Caco-2 (cell line): ENCODE measurements around the gene SRGAP2B. TPM values are rescaled to one million over a fixed set of nuclear protein-coding genes. Genes with fewer than 3 reads are reported as not detected.
"Not testable (repeated sequence)": the region's sequence is repeated elsewhere in the genome, so short reads cannot be mapped to it uniquely, and the experiment has no call there.

Experiments used
- BruUV-seq: library from RNA; stranded (reverse); fragments of 400-500 nt; replicated peaks from 2 replicates; lab custom pipeline; 2021; lab: Mats Ljungman, UMichigan
- CTCF ChIA-PET: fragments of 300-600 bp; sonication (Branson Sonifier 250); formaldehyde crosslinking; loops from one replicate; lab custom pipeline; 2022; ENCODE audit warnings: antibody characterized with exemption; lab: Charles Lee
- POLR2A ChIA-PET: fragments of 300-600 bp; sonication (Branson Sonifier 250); formaldehyde crosslinking; loops from one replicate; lab custom pipeline; 2022; ENCODE audit warnings: antibody characterized with exemption; lab: Charles Lee
- DNase-seq, 2 experiments: peaks; one replicate each; pipeline versions ENCODE4 v3.0.0 to v3.0.0-alpha.2; 2020 to 2022
- H3K27me3 ChIP-seq: replicated peaks from 2 replicates; pipeline ENCODE4 v1.6.0; 2011; ENCODE audit warnings: low read length; ENCODE audit not compliant: control insufficient read depth, insufficient read depth
- H3K36me3 ChIP-seq: 2 replicates; pipeline ENCODE4 v1.5.1; 2011; ENCODE audit warnings: low read length; ENCODE audit not compliant: control insufficient read depth, insufficient read depth
- H3K4me1 ChIP-seq: fragments of 250-450 bp; sonication (Bioruptor Pico); 2 replicates; pipeline ENCODE4 v1.5.1; 2020; ENCODE audit warnings: mild to moderate bottlenecking
- H3K4me3 ChIP-seq: 2 replicates; pipeline ENCODE4 v1.5.1; 2011; ENCODE audit warnings: low read depth, mild to moderate bottlenecking, control low read depth, low read length
- H3K9me3 ChIP-seq: fragments of 250-450 bp; sonication (Bioruptor Pico); 2 replicates; pipeline ENCODE4 v1.5.1; 2020; ENCODE audit warnings: mild to moderate bottlenecking, moderate library complexity
- H3K27ac Mint-ChIP-seq: one replicate; pipeline ENCODE4 v1.8.0; 2022; ENCODE audit warnings: mixed read lengths; ENCODE audit not compliant: unreplicated experiment
- H3K27me3 Mint-ChIP-seq: one replicate; pipeline ENCODE4 v1.8.0; 2022; ENCODE audit warnings: mixed read lengths; ENCODE audit not compliant: insufficient read depth, unreplicated experiment
- H3K36me3 Mint-ChIP-seq: one replicate; pipeline ENCODE4 v1.8.0; 2022; ENCODE audit warnings: mild to moderate bottlenecking, mixed read lengths; ENCODE audit not compliant: insufficient read depth, unreplicated experiment
- H3K4me1 Mint-ChIP-seq: one replicate; pipeline ENCODE4 v1.8.0; 2022; ENCODE audit warnings: low read depth, mixed read lengths; ENCODE audit not compliant: unreplicated experiment
- H3K4me3 Mint-ChIP-seq: one replicate; pipeline ENCODE4 v1.8.0; 2022; ENCODE audit warnings: mild to moderate bottlenecking, moderate library complexity, mixed read lengths; ENCODE audit not compliant: unreplicated experiment
- H3K9me3 Mint-ChIP-seq: one replicate; pipeline ENCODE4 v1.8.0; 2022; ENCODE audit warnings: mixed read lengths; ENCODE audit not compliant: unreplicated experiment
- intact Hi-C: fragments of 100-400 bp; cut with micrococcal nuclease; formaldehyde crosslinking; loops from one replicate; pipeline ENCODE4 v1.10.0; 2022; ENCODE audit not compliant: unreplicated experiment
- total RNA-seq: library from RNA; stranded (reverse); gene quantifications from 2 replicates; pipeline ENCODE4 v1.2.3, GENCODE V29; 2022

The SRGAP2B gene
- total RNA-seq, 1 experiment from 2014 or later = 6.5 TPM

- intact Hi-C loops, POLR2A ChIA-PET, H3K9me3 ChIP-seq, H3K4me3 Mint-ChIP-seq, BruUV-seq, H3K36me3 Mint-ChIP-seq, H3K4me3 ChIP-seq, H3K27me3 Mint-ChIP-seq, CTCF ChIA-PET, H3K36me3 ChIP-seq, H3K27ac Mint-ChIP-seq, H3K27me3 ChIP-seq, H3K9me3 Mint-ChIP-seq, DNase-seq, H3K4me1 ChIP-seq, H3K4me1 Mint-ChIP-seq: not testable (repeated sequence)
Observed at GRCh38 chr1:144918027-144918603, 177.0 kb downstream of the SRGAP2B start.

- H3K36me3 ChIP-seq, H3K27ac Mint-ChIP-seq, H3K4me3 Mint-ChIP-seq, DNase-seq, POLR2A ChIA-PET, CTCF ChIA-PET, H3K4me1 Mint-ChIP-seq, intact Hi-C loops, H3K4me1 ChIP-seq, H3K9me3 Mint-ChIP-seq, H3K9me3 ChIP-seq, H3K27me3 ChIP-seq, BruUV-seq, H3K4me3 ChIP-seq, H3K36me3 Mint-ChIP-seq, H3K27me3 Mint-ChIP-seq: not testable (repeated sequence)
Observed at GRCh38 chr1:144917154-144918026, 177.7 kb downstream of the SRGAP2B start.

GRCh38 chr1:144913977-144914734, 181.0 kb downstream of the SRGAP2B start:
- intact Hi-C loops, H3K27me3 Mint-ChIP-seq, H3K9me3 Mint-ChIP-seq, DNase-seq, BruUV-seq, H3K4me3 Mint-ChIP-seq, CTCF ChIA-PET, H3K27ac Mint-ChIP-seq, H3K4me3 ChIP-seq, H3K36me3 Mint-ChIP-seq, H3K4me1 ChIP-seq, H3K4me1 Mint-ChIP-seq, POLR2A ChIA-PET, H3K9me3 ChIP-seq, H3K36me3 ChIP-seq, H3K27me3 ChIP-seq: not testable (repeated sequence)

- H3K4me1 ChIP-seq, H3K9me3 ChIP-seq, intact Hi-C loops, H3K4me1 Mint-ChIP-seq, H3K36me3 ChIP-seq, H3K36me3 Mint-ChIP-seq, H3K27me3 Mint-ChIP-seq, CTCF ChIA-PET, H3K4me3 ChIP-seq, H3K27me3 ChIP-seq, H3K27ac Mint-ChIP-seq, DNase-seq, BruUV-seq, H3K9me3 Mint-ChIP-seq, POLR2A ChIA-PET, H3K4me3 Mint-ChIP-seq: not testable (repeated sequence)
Observed at GRCh38 chr1:144913458-144913857, 181.7 kb downstream of the SRGAP2B start.

- H3K4me3 Mint-ChIP-seq, H3K9me3 ChIP-seq, CTCF ChIA-PET, H3K36me3 ChIP-seq, H3K36me3 Mint-ChIP-seq, DNase-seq, H3K27ac Mint-ChIP-seq, POLR2A ChIA-PET, H3K27me3 Mint-ChIP-seq, H3K4me1 Mint-ChIP-seq, BruUV-seq, intact Hi-C loops, H3K4me3 ChIP-seq, H3K27me3 ChIP-seq, H3K9me3 Mint-ChIP-seq, H3K4me1 ChIP-seq: not testable (repeated sequence)
Observed at GRCh38 chr1:144910729-144911128, 184.4 kb downstream of the SRGAP2B start.

- H3K4me1 Mint-ChIP-seq, H3K36me3 ChIP-seq, DNase-seq, POLR2A ChIA-PET, H3K27me3 Mint-ChIP-seq, H3K4me3 Mint-ChIP-seq, BruUV-seq, intact Hi-C loops, H3K4me3 ChIP-seq, H3K9me3 ChIP-seq, H3K9me3 Mint-ChIP-seq, CTCF ChIA-PET, H3K27ac Mint-ChIP-seq, H3K4me1 ChIP-seq, H3K36me3 Mint-ChIP-seq, H3K27me3 ChIP-seq: not testable (repeated sequence)
Observed at GRCh38 chr1:144900841-144901240, 194.3 kb downstream of the SRGAP2B start.
